ENCODE measurements around the gene ZNF138. TPM values are rescaled to one million over a fixed set of nuclear protein-coding genes. Genes with fewer than 3 reads are reported as not detected.

ZNF138 gene
- total RNA-seq, 1 donor from 2014 or later: 61.2 TPM

- no peaks in the 10 kb centered on the region for H3K79me2 ChIP-seq (ENCODE audit: low read depth)
- no peaks in the 10 kb centered on the region for H3K27me3 ChIP-seq
- no peaks in the 10 kb centered on the region for H3K4me1 ChIP-seq
- Mint-ChIP-seq H3K36me3 (peaks cover 2% of the 10 kb centered on the region), H3K4me1 (peaks cover 3% of the 10 kb centered on the region), H3K9me3 (peaks cover 77% of the 10 kb centered on the region), H3K4me3 (no peak overlapping the region), H3K27me3 (ENCODE audit: insufficient read depth, low read depth) (peaks cover 24% of the 10 kb centered on the region), H3K27ac (no peak overlapping the region)
- no peaks in the 10 kb centered on the region for H4K20me1 ChIP-seq (ENCODE audit: low read depth)
- H2AFZ ChIP-seq (replicated peaks): no peak overlapping the region
- H3K4me3 ChIP-seq: no peak overlapping the region
- no peak for TF ChIP-seq CTCF (IDR thresholded peaks at IDR 0.05)
- TF ChIP-seq EZH2 (IDR thresholded peaks at IDR 0.05): no peak
- TF ChIP-seq EZH2phosphoT487 (IDR thresholded peaks at IDR 0.05): no peak
- no peak overlapping the region for H3K9ac ChIP-seq
- no peaks in the 10 kb centered on the region for H3K9me3 ChIP-seq (ENCODE audit: low read depth)
- DNase-seq (ENCODE audit: low spot score): no peak
- no peak overlapping the region for H3K4me2 ChIP-seq
- H3K27ac ChIP-seq: no peak overlapping the region
- H3F3A ChIP-seq (ENCODE audit: low read depth): no peaks in the 10 kb centered on the region
- no peaks in the 10 kb centered on the region for H3K36me3 ChIP-seq
These were observed 86.4 kb downstream of the ZNF138 start for GRCh38 chr7:64880322-64881297.

GRCh38 chr7:64881461-64882287, 87.4 kb downstream of the ZNF138 start:
- H3K9ac ChIP-seq: no peak overlapping the region
- H3K9me3 ChIP-seq (ENCODE audit: low read depth): no peaks in the 10 kb centered on the region
- H3K4me3 Mint-ChIP-seq: no peak overlapping the region
- no peaks in the 10 kb centered on the region for H3K4me1 Mint-ChIP-seq
- TF ChIP-seq EZH2phosphoT487 (IDR thresholded peaks at IDR 0.05) (no peak), EZH2 (IDR thresholded peaks at IDR 0.05) (no peak), CTCF (IDR thresholded peaks at IDR 0.05) (no peak)
- H3K27me3 ChIP-seq: no peaks in the 10 kb centered on the region
- no peak overlapping the region for H2AFZ ChIP-seq (replicated peaks)
- no peaks in the 10 kb centered on the region for H3F3A ChIP-seq (ENCODE audit: low read depth)
- H3K36me3 Mint-ChIP-seq: peaks cover 2% of the 10 kb centered on the region
- H3K27me3 Mint-ChIP-seq (ENCODE audit: insufficient read depth, low read depth): peaks cover 29% of the 10 kb centered on the region
- no peaks in the 10 kb centered on the region for H3K79me2 ChIP-seq (ENCODE audit: low read depth)
- H4K20me1 ChIP-seq (ENCODE audit: low read depth): no peaks in the 10 kb centered on the region
- DNase-seq (ENCODE audit: low spot score): no peak
- H3K27ac ChIP-seq: no peak overlapping the region
- H3K4me3 ChIP-seq: no peak overlapping the region
- no peaks in the 10 kb centered on the region for H3K36me3 ChIP-seq
- H3K27ac Mint-ChIP-seq: no peak overlapping the region
- H3K9me3 Mint-ChIP-seq: peaks cover 77% of the 10 kb centered on the region
- H3K4me2 ChIP-seq: no peak overlapping the region
- no peaks in the 10 kb centered on the region for H3K4me1 ChIP-seq

- H3K36me3 Mint-ChIP-seq: peaks cover 2% of the 10 kb centered on the region
These were observed 88.3 kb downstream of the ZNF138 start for GRCh38 chr7:64882341-64883112.

More at GRCh38 chr7:64882341-64883112, 88.3 kb downstream of the ZNF138 start:
- Histone ChIP-seq H3K79me2 (ENCODE audit: low read depth) (no peaks in the 10 kb centered on the region), H3F3A (ENCODE audit: low read depth) (no peaks in the 10 kb centered on the region), H3K36me3 (no peaks in the 10 kb centered on the region), H4K20me1 (ENCODE audit: low read depth) (no peaks in the 10 kb centered on the region), H3K4me2 (no peak overlapping the region), H2AFZ (replicated peaks) (no peak overlapping the region), H3K9ac (no peak overlapping the region), H3K27me3 (no peaks in the 10 kb centered on the region), H3K9me3 (ENCODE audit: low read depth) (no peaks in the 10 kb centered on the region), H3K4me3 (no peak overlapping the region), H3K4me1 (no peaks in the 10 kb centered on the region), H3K27ac (no peak overlapping the region)
- no peak overlapping the region for H3K4me3 Mint-ChIP-seq
- H3K9me3 Mint-ChIP-seq: peaks cover 75% of the 10 kb centered on the region
- no peak for TF ChIP-seq CTCF (IDR thresholded peaks at IDR 0.05)
- no peak for TF ChIP-seq EZH2 (IDR thresholded peaks at IDR 0.05)
- no peak overlapping the region for H3K27ac Mint-ChIP-seq
- H3K27me3 Mint-ChIP-seq (ENCODE audit: insufficient read depth, low read depth): peaks cover 37% of the 10 kb centered on the region
- no peak for DNase-seq (ENCODE audit: low spot score)
- no peaks in the 10 kb centered on the region for H3K4me1 Mint-ChIP-seq
